Right lobe of liver (tissue), 6 donors: ENCODE data around the gene POLE4. TPM values are rescaled to one million over a fixed set of nuclear protein-coding genes. Genes with fewer than 3 reads are reported as not detected.

Source experiments
- ATAC-seq, 4 donors: fragments of 200-7000 bp; cut with Tn5 transposase; one replicate each; pipeline ENCODE4 v1.9.1; 2020; ENCODE audit warnings: mild to moderate bottlenecking in 4 of 4, moderate library complexity in 4 of 4
- DNase-seq, 3 donors: peaks; one replicate each; pipeline ENCODE4 v3.0.0-alpha.2; 2020
- H3K27ac ChIP-seq, 3 donors: fragments of 200-600 bp; one replicate each; pipeline ENCODE4 v1.8.0; 2022
- H3K27me3 ChIP-seq, 2 donors: fragments of 200-600 bp; one replicate each; pipeline ENCODE4 v1.8.0; 2022
- H3K36me3 ChIP-seq, 4 donors: fragments of 200-600 bp; sonication (generic) in 1 of 4; one replicate each; pipeline versions ENCODE4 v1.5.1 to v1.8.0; 2017 to 2022; ENCODE audit warnings: control low read depth in 1 of 4
- H3K4me1 ChIP-seq, 4 donors: fragments of 200-600 bp; sonication (generic) in 1 of 4; one replicate each; pipeline versions ENCODE4 v1.5.1 to v1.8.0; 2017 to 2022; ENCODE audit warnings: control low read depth in 1 of 4
- H3K4me3 ChIP-seq, 3 donors: fragments of 200-600 bp; one replicate each; pipeline ENCODE4 v1.8.0; 2022
- H3K9me3 ChIP-seq, 4 donors: fragments of 200-600 bp; sonication (generic) in 1 of 4; one replicate each; pipeline versions ENCODE4 v1.5.1 to v1.8.0; 2017 to 2022; ENCODE audit warnings: control low read depth in 1 of 4
- CTCF ChIP-seq, 4 donors: fragments of 200-600 bp in 3 of 4; fragments of 450-650 bp in 1 of 4; IDR thresholded peaks; one replicate each; pipeline versions ENCODE4 v1.5.1 to v1.8.0; 2016 to 2022; ENCODE audit warnings: antibody characterized with exemption in 4 of 4, mild to moderate bottlenecking in 2 of 4
- POLR2A ChIP-seq: fragments of 450-650 bp; IDR thresholded peaks from one replicate; pipeline ENCODE4 v1.6.1; 2017; ENCODE audit warnings: antibody characterized with exemption, mild to moderate bottlenecking
- WGBS: methylation state at CpG from one replicate; pipeline ENCODE4 v1.1.6; 2018; ENCODE audit warnings: low coverage, low lambda C conversion rate; ENCODE audit not compliant: insufficient coverage; ENCODE audit errors: missing lambda C conversion rate; 5-methylcytosine and 5-hydroxymethylcytosine counted together
- intact Hi-C, 2 donors: fragments of 100-400 bp; cut with DNase I; formaldehyde crosslinking; loops; one replicate each; pipeline versions ENCODE4 v1.11.2 to v1.14.1; 2022
- total RNA-seq, 6 experiments: library from RNA; depleted of rRNA in 2 of 6; stranded (reverse); fragments of >200 nt in 2 of 6; fragmentation: NEBNext Ultra II Directional in 3 of 6; extraction: Animal tissue kit (Norgen Biotek cat#: 25700) in 3 of 6; gene quantifications; one replicate each; pipeline versions ENCODE4 v1.1.0 to v1.2.4, GENCODE V29; 2016 to 2023
- donor health status: DM: no; HTN: yes; CAD: no.
- donor health status: DM: no; HTN: no; CAD: no.
- donor health status: DM: no; HTN: no; CAD: no.
- donor health status: DM: no; HTN: yes; CAD: no.
- donor health status: DM: no; HTN: yes; CAD: no.

The POLE4 gene
- total RNA-seq, 6 experiments from 2014 or later, result 9.8 to 31.4 (median 25.7) TPM

GRCh38 chr2:75010571-75010970 is 52.1 kb downstream of the POLE4 start:
- Histone ChIP-seq H3K27ac (no peak overlapping the region), H3K4me1 (no peaks in the 10 kb centered on the region), H3K27me3 (no peaks in the 10 kb centered on the region), H3K4me3 (no peak overlapping the region), H3K36me3 (no peaks in the 10 kb centered on the region), H3K9me3 (no peaks in the 10 kb centered on the region)
- DNase-seq (no peak), ATAC-seq (no peak)
- TF ChIP-seq POLR2A (no peak), CTCF (IDR thresholded peaks at IDR 0.05) (no peak)
- intact Hi-C loops, result no loop called here
- WGBS, result 100% methylated on average over 1 of the region's 1 CpG

GRCh38 chr2:75012080-75012479 is 53.6 kb downstream of the POLE4 start:
- intact Hi-C loops, result no loop called here
- H3K27ac ChIP-seq, result no peak overlapping the region
- DNase-seq (no peak), ATAC-seq (no peak)
- H3K9me3 ChIP-seq, result no peaks in the 10 kb centered on the region
- TF ChIP-seq CTCF (IDR thresholded peaks at IDR 0.05), result no peak
- TF ChIP-seq POLR2A, result no peak
- no peak overlapping the region for H3K4me3 ChIP-seq
- H3K36me3 ChIP-seq, result no peaks in the 10 kb centered on the region
- no peaks in the 10 kb centered on the region for H3K27me3 ChIP-seq
- no peaks in the 10 kb centered on the region for H3K4me1 ChIP-seq
- 77% methylated on average over 8 of the region's 8 CpGs for WGBS

- no peak for TF ChIP-seq CTCF (IDR thresholded peaks at IDR 0.05)
- no peak for TF ChIP-seq POLR2A
- ATAC-seq, result peak in 2 of 4 donors; percentile 58 to 63
- Histone ChIP-seq H3K36me3 (no peaks in the 10 kb centered on the region), H3K27me3 (no peaks in the 10 kb centered on the region), H3K27ac (no peak overlapping the region), H3K4me1 (no peaks in the 10 kb centered on the region), H3K9me3 (no peaks in the 10 kb centered on the region), H3K4me3 (no peak overlapping the region)
- no peak for DNase-seq
- intact Hi-C loops, result no loop called here
- WGBS, result 82% methylated on average over 2 of the region's 2 CpGs
These were observed 59.7 kb downstream of the POLE4 start for GRCh38 chr2:75018162-75018561.

Other genes with a start within 250 kb of the POLE4 start
- gene HK2, start 124.5 kb upstream of the POLE4 start, total RNA-seq, result 10 to 100 TPM in 1 of 6 experiments, 1 to 10 TPM in 1, under 1 TPM in 4; 0.48 to 23.0 (median 0.87) TPM
- not detected for gene TACR1, start 240.9 kb downstream of the POLE4 start, total RNA-seq